H54 (cell line): ENCODE results near the gene TRIM54.
"Not testable (repeated sequence)": the region's sequence is repeated elsewhere in the genome, so short reads cannot be mapped to it uniquely, and the experiment has no call there.

Experiments used
- DNase-seq: peaks from one replicate; pipeline ENCODE4 v3.0.0; 2011; ENCODE audit warnings: low spot score, mixed read lengths; ENCODE audit not compliant: insufficient read length
- FAIRE-seq: peaks from 3 replicates; lab custom pipeline; 2011; peaks lifted over from hg19 to GRCh38; lab: Jason Lieb, UNC
- POLR2A ChIP-seq: IDR thresholded peaks from 2 replicates; pipeline ENCODE4 v1.6.1; 2011; ENCODE audit warnings: low read depth, mild to moderate bottlenecking, low read length

TRIM54 gene

DNA sequence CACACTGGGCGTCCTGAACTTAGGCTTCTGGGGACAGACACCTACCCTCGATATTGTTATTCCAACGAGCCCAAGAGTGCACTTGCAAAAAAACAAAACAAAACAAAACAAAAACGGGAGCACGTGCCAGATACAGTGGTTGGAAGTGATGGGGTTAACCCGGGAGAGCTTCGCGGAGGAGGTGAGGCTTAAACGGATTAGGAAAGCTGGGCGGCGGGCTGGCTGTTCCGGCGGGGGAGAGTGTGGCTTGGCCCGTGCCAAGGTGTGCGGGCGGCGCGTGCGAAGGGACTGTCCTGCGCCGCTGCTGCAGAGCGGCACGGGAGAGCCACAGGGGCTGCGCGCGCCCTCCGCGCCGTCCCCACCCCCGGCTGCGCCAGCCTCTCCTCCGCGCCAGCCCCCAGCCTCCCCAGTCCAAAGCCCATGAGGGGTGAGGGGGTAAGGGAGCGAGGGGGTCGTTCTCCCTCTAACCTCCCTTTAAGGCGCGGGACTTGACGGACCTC lies 17.9 kb upstream of the TRIM54 start:
- DNase-seq (no peak), FAIRE-seq (no peak)
- no peak for TF ChIP-seq POLR2A

- TF ChIP-seq POLR2A = no peak
- FAIRE-seq (no peak), DNase-seq (no peak)
These were observed 17.3 kb upstream of the TRIM54 start for GRCh38 chr2:27264753-27265535.

DNA sequence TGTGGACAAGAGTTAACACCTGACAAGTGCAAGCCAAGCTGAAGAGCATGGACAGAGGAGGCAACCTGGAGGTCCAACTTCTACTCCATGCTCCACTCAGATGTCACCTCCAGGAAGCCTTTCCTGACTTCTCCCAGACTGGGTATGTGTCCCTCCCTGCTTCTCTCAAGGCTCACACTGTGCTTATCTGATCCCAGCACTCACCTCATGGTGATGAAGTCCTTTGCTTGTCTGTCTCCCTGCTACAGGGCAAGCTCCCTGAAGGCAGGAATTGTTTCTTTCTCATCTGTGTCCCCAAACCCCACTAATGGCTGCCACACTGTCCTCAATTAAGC lies 16.7 kb upstream of the TRIM54 start:
- TF ChIP-seq POLR2A = no peak
- DNase-seq (no peak), FAIRE-seq (no peak)

DNA sequence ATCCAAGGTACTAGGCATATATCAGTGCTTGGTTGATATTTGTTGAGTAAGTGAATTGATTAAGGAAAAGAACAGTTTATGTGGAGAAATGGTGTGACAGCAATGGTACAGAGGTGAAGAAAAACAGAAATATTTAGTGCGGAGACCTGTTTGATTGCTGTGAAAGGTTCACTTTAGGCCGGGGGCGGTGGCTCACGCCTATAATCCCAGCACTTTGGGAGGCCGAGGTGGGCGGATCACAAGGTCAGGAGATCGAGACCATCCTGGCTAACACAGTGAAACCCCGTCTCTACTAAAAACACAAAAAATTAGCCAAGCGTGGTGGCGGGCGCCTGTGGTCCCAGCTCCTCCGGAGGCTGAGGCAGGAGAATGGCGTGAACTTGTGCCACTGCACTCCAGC lies 13.9 kb upstream of the TRIM54 start:
- DNase-seq, FAIRE-seq: not testable (repeated sequence)

GRCh38 chr2:27270131-27270530 lies 12.1 kb upstream of the TRIM54 start:
- TF ChIP-seq POLR2A = no peak
- DNase-seq = no peak
- no peak for FAIRE-seq

- no peak for FAIRE-seq
- no peak for TF ChIP-seq POLR2A
- DNase-seq = no peak
These were observed 11.6 kb upstream of the TRIM54 start for GRCh38 chr2:27270670-27271069.

- FAIRE-seq (no peak), DNase-seq (no peak)
- no peak for TF ChIP-seq POLR2A
These were observed 10.4 kb upstream of the TRIM54 start for GRCh38 chr2:27271631-27272340.

- not testable (repeated sequence) for FAIRE-seq, DNase-seq
These were observed 9.4 kb upstream of the TRIM54 start for GRCh38 chr2:27272537-27273522.

DNA sequence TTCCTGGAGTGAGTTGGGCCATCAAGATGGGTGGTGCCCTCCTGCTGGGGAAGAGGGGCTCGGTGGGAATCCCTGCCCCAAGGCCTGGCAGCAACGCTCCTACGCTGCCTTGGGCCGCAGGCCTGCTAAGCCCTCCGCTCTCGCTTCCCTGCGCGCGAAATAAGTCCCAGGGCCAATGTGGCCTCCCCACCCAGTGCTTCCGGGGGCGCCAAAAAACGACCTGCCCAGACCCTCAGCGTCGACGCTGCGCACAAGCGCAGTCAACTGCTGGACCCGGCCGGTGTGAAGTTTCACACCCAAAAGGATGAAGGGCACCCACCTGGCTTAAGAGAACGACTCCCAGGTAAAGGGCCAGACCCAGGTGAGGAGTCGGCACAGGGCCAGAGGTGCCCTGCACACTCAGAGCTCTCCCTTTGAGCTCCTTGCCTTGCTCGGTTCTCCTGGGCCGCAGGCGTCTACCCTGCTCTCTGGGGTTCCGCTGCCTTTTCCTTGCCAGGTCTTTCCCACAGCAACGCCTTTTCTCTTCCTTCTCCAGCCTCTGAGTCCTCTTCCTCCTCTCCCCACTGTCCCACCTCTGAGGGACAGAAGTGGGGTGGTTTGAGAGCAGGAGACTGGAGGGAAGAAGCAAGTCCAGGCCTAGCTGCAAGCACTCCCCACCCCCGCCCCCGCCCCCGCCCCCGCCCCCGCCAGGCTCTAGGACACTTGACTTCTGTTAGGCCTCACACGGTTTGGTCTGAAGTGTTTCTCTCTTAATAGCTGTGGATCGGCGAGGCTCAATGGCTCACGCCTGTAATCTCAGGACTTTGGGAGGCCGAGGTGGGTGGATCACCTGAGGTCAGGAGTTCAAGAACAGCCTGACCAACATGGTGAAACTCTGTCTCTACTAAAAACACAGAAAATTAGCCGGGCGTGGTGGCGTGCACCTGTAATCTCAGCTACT lies 6.7 kb upstream of the TRIM54 start, which contains the start of gene DNAJC5G:
Gene DNAJC5G (plus strand): TSS at position 223 of the 940 bp plus-strand sequence. CDS start 1,296 bp downstream, outside the sequence.
- FAIRE-seq (no peak), DNase-seq (no peak)
- TF ChIP-seq POLR2A = no peak

GRCh38 chr2:27278010-27278409 lies 4.2 kb upstream of the TRIM54 start:
- TF ChIP-seq POLR2A = no peak
- DNase-seq (no peak), FAIRE-seq (no peak)

- TF ChIP-seq POLR2A = no peak
- FAIRE-seq (peak; percentile 15), DNase-seq (no peak)
These were observed 1.4 kb upstream of the TRIM54 start for GRCh38 chr2:27280826-27281225.

- no peak for FAIRE-seq
- no peak for TF ChIP-seq POLR2A
These were observed 787 bp upstream of the TRIM54 start for GRCh38 chr2:27281442-27281841.

More at GRCh38 chr2:27281442-27281841, 787 bp upstream of the TRIM54 start:
- no peak for DNase-seq
